ENCODE results near the gene JAG2.

- TF ChIP-seq CTCF (IDR thresholded peaks at IDR 0.05), result no peak
- TF ChIP-seq POLR2A (IDR thresholded peaks at IDR 0.05), result no peak
Measured at GRCh38 chr14:105144026-105144665, 24.4 kb downstream of the JAG2 start.
